Fibroblast of villous mesenchyme (primary cell): ENCODE measurements around the gene RFX6. TPM values are rescaled to one million over a fixed set of nuclear protein-coding genes. Genes with fewer than 3 reads are reported as not detected.

Source experiments
- DNase-seq: peaks from one replicate; pipeline ENCODE4 v3.0.0-alpha.2; 2010; ENCODE audit warnings: low read depth
- H3K4me3 ChIP-seq: 2 replicates; pipeline ENCODE4 v1.5.1; 2011; ENCODE audit warnings: low read depth, mild to moderate bottlenecking, low read length
- total RNA-seq: library from RNA; depleted of rRNA; stranded (reverse); fragments of >200 nt; gene quantifications from 2 replicates; pipeline ENCODE4 v1.2.3, GENCODE V29; 2012
- TF ChIP-seq, protein P1 (sequence below): IDR thresholded peaks from 2 replicates; pipeline ENCODE4 v1.5.1; 2012; ENCODE audit warnings: low read depth, mild to moderate bottlenecking, low read length; ENCODE audit not compliant: insufficient read depth

RFX6 gene
- total RNA-seq, 1 donor = not detected

- no peak for DNase-seq
- TF ChIP-seq, protein P1, sequence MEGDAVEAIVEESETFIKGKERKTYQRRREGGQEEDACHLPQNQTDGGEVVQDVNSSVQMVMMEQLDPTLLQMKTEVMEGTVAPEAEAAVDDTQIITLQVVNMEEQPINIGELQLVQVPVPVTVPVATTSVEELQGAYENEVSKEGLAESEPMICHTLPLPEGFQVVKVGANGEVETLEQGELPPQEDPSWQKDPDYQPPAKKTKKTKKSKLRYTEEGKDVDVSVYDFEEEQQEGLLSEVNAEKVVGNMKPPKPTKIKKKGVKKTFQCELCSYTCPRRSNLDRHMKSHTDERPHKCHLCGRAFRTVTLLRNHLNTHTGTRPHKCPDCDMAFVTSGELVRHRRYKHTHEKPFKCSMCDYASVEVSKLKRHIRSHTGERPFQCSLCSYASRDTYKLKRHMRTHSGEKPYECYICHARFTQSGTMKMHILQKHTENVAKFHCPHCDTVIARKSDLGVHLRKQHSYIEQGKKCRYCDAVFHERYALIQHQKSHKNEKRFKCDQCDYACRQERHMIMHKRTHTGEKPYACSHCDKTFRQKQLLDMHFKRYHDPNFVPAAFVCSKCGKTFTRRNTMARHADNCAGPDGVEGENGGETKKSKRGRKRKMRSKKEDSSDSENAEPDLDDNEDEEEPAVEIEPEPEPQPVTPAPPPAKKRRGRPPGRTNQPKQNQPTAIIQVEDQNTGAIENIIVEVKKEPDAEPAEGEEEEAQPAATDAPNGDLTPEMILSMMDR = no peak
- no peak overlapping the region for H3K4me3 ChIP-seq
Observed at GRCh38 chr6:116979560-116979959, 102.5 kb downstream of the RFX6 start.

Other genes with a start within 250 kb of the RFX6 start
- gene ZUP1, start 208.5 kb upstream of the RFX6 start, total RNA-seq = 13.5 and 15.5 TPM in 2 replicates
- 6.1 and 7.8 TPM in 2 replicates for gene KPNA5, start 196.0 kb upstream of the RFX6 start, total RNA-seq
- gene FAM162B, start 111.5 kb upstream of the RFX6 start, total RNA-seq = 3.9 and 10.3 TPM in 2 replicates
- gene GPRC6A, start 48.2 kb upstream of the RFX6 start, total RNA-seq = not detected in 2 replicates